DND-41 (cell line): ENCODE results near the gene CRTAP.
"Not testable (repeated sequence)": the region's sequence is repeated elsewhere in the genome, so short reads cannot be mapped to it uniquely, and the experiment has no call there.

Source experiments
- ATAC-seq: fragments of 200-7000 bp; cut with Tn5 transposase; 3 replicates; pipeline ENCODE4 v1.9.1; 2021; ENCODE audit warnings: low read depth; ENCODE audit not compliant: insufficient read depth
- DNase-seq: peaks from one replicate; pipeline ENCODE4 v3.0.0-alpha.2; 2020
- H2AFZ ChIP-seq: 2 replicates; pipeline ENCODE4 v1.6.0; 2012; ENCODE audit warnings: low read depth, low read length
- H3K27ac ChIP-seq: 2 replicates; pipeline ENCODE4 v1.5.1; 2012; ENCODE audit warnings: low read length, inconsistent platforms
- H3K27me3 ChIP-seq: fragments of 200-600 bp; sonication (generic); 2 replicates; pipeline ENCODE4 v1.6.0; 2012; ENCODE audit warnings: low read length, mild to moderate bottlenecking, inconsistent platforms; ENCODE audit not compliant: insufficient read depth, poor library complexity
- H3K36me3 ChIP-seq: 2 replicates; pipeline ENCODE4 v1.5.1; 2012; ENCODE audit warnings: low read length, inconsistent platforms; ENCODE audit not compliant: insufficient read depth
- H3K4me1 ChIP-seq: 2 replicates; pipeline ENCODE4 v1.5.1; 2012; ENCODE audit warnings: mild to moderate bottlenecking, low read length; ENCODE audit not compliant: insufficient read depth
- H3K4me2 ChIP-seq: 2 replicates; pipeline ENCODE4 v1.6.0; 2012; ENCODE audit warnings: mild to moderate bottlenecking, moderate library complexity, low read length, inconsistent platforms; ENCODE audit not compliant: insufficient read depth
- H3K4me3 ChIP-seq, 2 experiments: fragments of 200-600 bp in 1 of 2; shearing (Covaris generic) in 1 of 2; 2 replicates each; pipeline ENCODE4 v1.5.1; 2012 to 2016; ENCODE audit warnings: inconsistent platforms in 2 of 2, low read length in 2 of 2, mild to moderate bottlenecking in 2 of 2, low read depth in 1 of 2, moderate library complexity in 1 of 2
- H3K79me2 ChIP-seq: 2 replicates; pipeline ENCODE4 v1.6.0; 2012; ENCODE audit warnings: low read length, inconsistent platforms; ENCODE audit not compliant: insufficient read depth
- H3K9ac ChIP-seq: 2 replicates; pipeline ENCODE4 v1.6.0; 2012; ENCODE audit warnings: low read depth, mild to moderate bottlenecking, inconsistent platforms, low read length, moderate library complexity
- H3K9me3 ChIP-seq: 2 replicates; pipeline ENCODE4 v1.5.1; 2012; ENCODE audit warnings: low read length, moderate library complexity, mild to moderate bottlenecking, inconsistent platforms; ENCODE audit not compliant: insufficient read depth, severe bottlenecking
- H4K20me1 ChIP-seq: 2 replicates; pipeline ENCODE4 v1.6.0; 2012; ENCODE audit warnings: low read length; ENCODE audit not compliant: insufficient read depth
- EZH2 ChIP-seq: IDR thresholded peaks from 3 replicates; pipeline ENCODE4 v1.6.1; 2012; ENCODE audit warnings: borderline replicate concordance, low read depth, mild to moderate bottlenecking, moderate library complexity, low read length, inconsistent platforms; ENCODE audit not compliant: severe bottlenecking
- TF ChIP-seq, protein P1 (sequence below): IDR thresholded peaks from 2 replicates; pipeline ENCODE4 v1.5.1; 2012; ENCODE audit warnings: borderline replicate concordance, low read length, moderate library complexity, mild to moderate bottlenecking; ENCODE audit not compliant: poor library complexity, severe bottlenecking; ENCODE audit errors: extremely low read depth

The CRTAP gene

GRCh38 chr3:33075995-33076394 is 37.8 kb upstream of the CRTAP start:
- H4K20me1 ChIP-seq = peaks cover 27% of the 10 kb centered on the region; the same call in 1 of the 2 replicates
- DNase-seq = no peak
- no peak overlapping the region for H2AFZ ChIP-seq
- H3K4me1 ChIP-seq = peaks cover 5% of the 10 kb centered on the region
- H3K4me2 ChIP-seq = no peak overlapping the region
- H3K9me3 ChIP-seq = no peaks in the 10 kb centered on the region
- H3K4me3 ChIP-seq = no peak overlapping the region
- H3K27ac ChIP-seq = no peak overlapping the region
- H3K79me2 ChIP-seq = peaks cover 35% of the 10 kb centered on the region
- H3K9ac ChIP-seq = no peak overlapping the region
- no peak for ATAC-seq
- no peaks in the 10 kb centered on the region for H3K27me3 ChIP-seq
- peaks cover 23% of the 10 kb centered on the region for H3K36me3 ChIP-seq
- TF ChIP-seq EZH2 = no peak
- TF ChIP-seq, protein P1, sequence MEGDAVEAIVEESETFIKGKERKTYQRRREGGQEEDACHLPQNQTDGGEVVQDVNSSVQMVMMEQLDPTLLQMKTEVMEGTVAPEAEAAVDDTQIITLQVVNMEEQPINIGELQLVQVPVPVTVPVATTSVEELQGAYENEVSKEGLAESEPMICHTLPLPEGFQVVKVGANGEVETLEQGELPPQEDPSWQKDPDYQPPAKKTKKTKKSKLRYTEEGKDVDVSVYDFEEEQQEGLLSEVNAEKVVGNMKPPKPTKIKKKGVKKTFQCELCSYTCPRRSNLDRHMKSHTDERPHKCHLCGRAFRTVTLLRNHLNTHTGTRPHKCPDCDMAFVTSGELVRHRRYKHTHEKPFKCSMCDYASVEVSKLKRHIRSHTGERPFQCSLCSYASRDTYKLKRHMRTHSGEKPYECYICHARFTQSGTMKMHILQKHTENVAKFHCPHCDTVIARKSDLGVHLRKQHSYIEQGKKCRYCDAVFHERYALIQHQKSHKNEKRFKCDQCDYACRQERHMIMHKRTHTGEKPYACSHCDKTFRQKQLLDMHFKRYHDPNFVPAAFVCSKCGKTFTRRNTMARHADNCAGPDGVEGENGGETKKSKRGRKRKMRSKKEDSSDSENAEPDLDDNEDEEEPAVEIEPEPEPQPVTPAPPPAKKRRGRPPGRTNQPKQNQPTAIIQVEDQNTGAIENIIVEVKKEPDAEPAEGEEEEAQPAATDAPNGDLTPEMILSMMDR = no peak

- Histone ChIP-seq H3K27ac (no peak overlapping the region), H3K4me1 (peaks cover 5% of the 10 kb centered on the region), H3K4me2 (no peak overlapping the region), H3K79me2 (peaks cover 45% of the 10 kb centered on the region), H3K9me3 (no peaks in the 10 kb centered on the region), H3K36me3 (peaks cover 16% of the 10 kb centered on the region), H4K20me1 (peaks cover 36% of the 10 kb centered on the region), H3K4me3 (no peak overlapping the region), H3K9ac (no peak overlapping the region), H2AFZ (no peak overlapping the region), H3K27me3 (no peaks in the 10 kb centered on the region)
- ATAC-seq = no peak
- no peak for DNase-seq
- TF ChIP-seq, protein P1 = no peak
- TF ChIP-seq EZH2 = no peak
These were observed 36.9 kb upstream of the CRTAP start for GRCh38 chr3:33076952-33077351.

GRCh38 chr3:33077976-33078375 is 35.8 kb upstream of the CRTAP start:
- H4K20me1 ChIP-seq = peaks cover 38% of the 10 kb centered on the region
- TF ChIP-seq EZH2 = no peak
- TF ChIP-seq, protein P1 = no peak
- no peak overlapping the region for H3K27ac ChIP-seq
- H3K4me1 ChIP-seq = peaks cover 5% of the 10 kb centered on the region
- no peak overlapping the region for H3K9ac ChIP-seq
- DNase-seq = no peak
- ATAC-seq = no peak
- peaks cover 49% of the 10 kb centered on the region for H3K79me2 ChIP-seq
- no peak overlapping the region for H3K4me3 ChIP-seq
- no peak overlapping the region for H2AFZ ChIP-seq
- peaks cover 6% of the 10 kb centered on the region; the same call in 1 of the 2 replicates for H3K36me3 ChIP-seq
- H3K4me2 ChIP-seq = no peak overlapping the region
- H3K9me3 ChIP-seq = no peaks in the 10 kb centered on the region
- no peaks in the 10 kb centered on the region for H3K27me3 ChIP-seq

DNA sequence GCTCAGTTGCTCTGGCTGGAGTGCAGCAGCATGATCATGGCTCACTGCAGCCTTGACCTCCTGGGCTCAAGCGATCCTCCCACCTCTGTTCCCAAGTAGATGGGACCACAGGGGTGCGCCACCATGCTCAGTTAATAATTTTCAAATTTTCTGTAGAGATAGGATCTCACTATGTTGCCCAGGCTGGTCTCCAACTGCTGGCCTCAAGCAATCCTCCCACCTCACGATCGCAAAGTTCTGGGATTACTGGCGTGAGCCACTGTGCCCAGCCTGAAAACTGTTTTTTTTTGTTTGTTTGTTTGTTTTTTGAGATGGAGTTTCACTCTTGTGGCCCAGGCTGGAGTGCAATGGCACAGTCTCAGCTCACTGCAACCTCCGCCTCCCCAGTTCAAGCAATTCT is 34.0 kb upstream of the CRTAP start:
- H3K4me3 ChIP-seq, H3K9ac ChIP-seq, H3K27me3 ChIP-seq, H2AFZ ChIP-seq, H3K4me2 ChIP-seq, H3K36me3 ChIP-seq, H3K9me3 ChIP-seq, ATAC-seq, H3K27ac ChIP-seq, DNase-seq, H3K4me1 ChIP-seq: not testable (repeated sequence)
- H3K79me2 ChIP-seq = peaks cover 54% of the 10 kb centered on the region
- peaks cover 39% of the 10 kb centered on the region for H4K20me1 ChIP-seq
